HepG2 (cell line): ENCODE data around the gene ALKBH5. TPM values are rescaled to one million over a fixed set of nuclear protein-coding genes. Genes with fewer than 3 reads are reported as not detected.

Source experiments
- CBX2 ChIP-seq, 2 experiments: fragments of 200-600 bp in 1 of 2; sonication (generic); formaldehyde crosslinking in 1 of 2; IDR thresholded peaks; 2 replicates each; pipeline versions ENCODE4 v1.7.0 to v1.8.1; 2018 to 2022; ENCODE audit warnings: low read depth in 2 of 2, low read length in 1 of 2, mild to moderate bottlenecking in 1 of 2, missing genetic modification reagents in 1 of 2
- DNMT1 ChIP-seq: sonication (generic); formaldehyde crosslinking; IDR thresholded peaks from 2 replicates; pipeline ENCODE4 v1.5.1; 2020; ENCODE audit warnings: mild to moderate bottlenecking, missing genetic modification reagents
- IRF2 ChIP-seq: IDR thresholded peaks from 2 replicates; pipeline ENCODE4 v1.6.1; 2018; ENCODE audit warnings: missing genetic modification reagents, missing compliant biosample characterization
- RBM39 ChIP-seq: fragments of 200-400 bp; formaldehyde crosslinking; IDR thresholded peaks from one replicate; pipeline ENCODE4 v1.6.1; 2018; ENCODE audit warnings: antibody characterized with exemption, mild to moderate bottlenecking, low read depth, low read length; ENCODE audit not compliant: poor library complexity, severe bottlenecking
- RXRA ChIP-seq: sonication (generic); formaldehyde crosslinking; IDR thresholded peaks from 2 replicates; pipeline ENCODE4 v1.5.1; 2020; ENCODE audit warnings: missing genetic modification reagents
- SAFB2 ChIP-seq: sonication (generic); formaldehyde crosslinking; IDR thresholded peaks from 2 replicates; pipeline ENCODE4 v1.5.1; 2020; ENCODE audit warnings: missing genetic modification reagents, low read depth, mild to moderate bottlenecking, borderline replicate concordance
- SMAD1 ChIP-seq: sonication (generic); formaldehyde crosslinking; IDR thresholded peaks from 2 replicates; pipeline ENCODE4 v1.4.0; 2020; ENCODE audit warnings: missing genetic modification reagents, low read depth, mild to moderate bottlenecking, borderline replicate concordance
- TERF1 ChIP-seq: sonication (generic); formaldehyde crosslinking; IDR thresholded peaks from 2 replicates; pipeline ENCODE4 v1.8.0; 2022; ENCODE audit warnings: mild to moderate bottlenecking, missing genetic modification reagents, moderate library complexity
- TMF1 ChIP-seq: sonication (generic); formaldehyde crosslinking; IDR thresholded peaks from 2 replicates; pipeline ENCODE4 v1.8.1; 2022; ENCODE audit warnings: low read depth, missing genetic modification reagents
- ZBTB38 ChIP-seq: sonication (generic); formaldehyde crosslinking; IDR thresholded peaks from 2 replicates; pipeline ENCODE4 v1.5.1; 2020; ENCODE audit warnings: mild to moderate bottlenecking, missing genetic modification reagents
- ZFY ChIP-seq: sonication (generic); formaldehyde crosslinking; IDR thresholded peaks from 2 replicates; pipeline ENCODE4 v1.4.0; 2020; ENCODE audit warnings: missing genetic modification reagents
- ZNF20 ChIP-seq: sonication (generic); formaldehyde crosslinking; IDR thresholded peaks from 2 replicates; pipeline ENCODE4 v1.4.0; 2020; ENCODE audit warnings: mild to moderate bottlenecking, moderate library complexity, missing genetic modification reagents
- ZNF296 ChIP-seq: sonication (generic); formaldehyde crosslinking; conservative IDR thresholded peaks from 2 replicates; pipeline ENCODE4 v1.5.0; 2020; ENCODE audit warnings: mild to moderate bottlenecking, missing genetic modification reagents
- ZNF362 ChIP-seq: sonication (generic); formaldehyde crosslinking; IDR thresholded peaks from 2 replicates; pipeline ENCODE4 v1.4.0; 2020; ENCODE audit warnings: missing genetic modification reagents, mild to moderate bottlenecking, borderline replicate concordance
- ZNF383 ChIP-seq: sonication (generic); formaldehyde crosslinking; IDR thresholded peaks from 2 replicates; pipeline ENCODE4 v1.4.0; 2020; ENCODE audit warnings: missing genetic modification reagents, mild to moderate bottlenecking, borderline replicate concordance
- ZNF543 ChIP-seq: sonication (generic); formaldehyde crosslinking; IDR thresholded peaks from 2 replicates; pipeline ENCODE4 v1.4.0; 2020; ENCODE audit warnings: mild to moderate bottlenecking, missing genetic modification reagents
- ZNF546 ChIP-seq: sonication (generic); formaldehyde crosslinking; conservative IDR thresholded peaks from 2 replicates; pipeline ENCODE4 v1.8.1; 2023; ENCODE audit warnings: mild to moderate bottlenecking, missing genetic modification reagents
- ZNF709 ChIP-seq: sonication (generic); formaldehyde crosslinking; IDR thresholded peaks from 2 replicates; pipeline ENCODE4 v1.5.0; 2020; ENCODE audit warnings: mild to moderate bottlenecking, missing genetic modification reagents
- ZNF772 ChIP-seq: sonication (generic); formaldehyde crosslinking; IDR thresholded peaks from 2 replicates; pipeline ENCODE4 v1.5.0; 2020; ENCODE audit warnings: mild to moderate bottlenecking, missing genetic modification reagents
- ZNF792 ChIP-seq: IDR thresholded peaks from 2 replicates; pipeline ENCODE4 v1.6.1; 2016
- polyA plus RNA-seq, 8 experiments: library from polyadenylated mRNA; depleted of rRNA in 3 of 8; stranded (reverse) in 7 of 8; unstranded in 1 of 8; fragments of >200 nt; fragmentation: Illumina TruSeq in 4 of 8; extraction: Trizol in 4 of 8; gene quantifications; 2 replicates each; pipeline versions ENCODE4 v1.2.1 to v1.2.3, GENCODE V29; 2011 to 2016; ENCODE audit warnings: low read depth in 4 of 8, missing spikeins in 1 of 8, mixed read lengths in 1 of 8; ENCODE audit not compliant: insufficient read depth in 1 of 8
- total RNA-seq, 5 experiments: library from RNA; depleted of rRNA; stranded (reverse); fragments of >200 nt; fragmentation: Illumina TruSeq; extraction: Trizol; gene quantifications; 2 replicates each; pipeline ENCODE4 v1.2.3, GENCODE V29; 2016; ENCODE audit warnings: low read depth in 1 of 5
- TF ChIP-seq, protein P1 (sequence below): sonication (generic); formaldehyde crosslinking; IDR thresholded peaks from 2 replicates; pipeline ENCODE4 v1.4.0; 2020; ENCODE audit warnings: mild to moderate bottlenecking, missing genetic modification reagents, borderline replicate concordance
- TF ChIP-seq, protein P2 (sequence below): IDR thresholded peaks from 2 replicates; pipeline ENCODE4 v1.6.1; 2016; ENCODE audit warnings: missing compliant biosample characterization, missing genetic modification reagents, borderline replicate concordance
- TF ChIP-seq, protein P3 (sequence below): sonication (generic); formaldehyde crosslinking; IDR thresholded peaks from 2 replicates; pipeline ENCODE4 v1.4.0; 2020; ENCODE audit warnings: missing genetic modification reagents

ALKBH5 gene
- total and polyA plus RNA-seq, 2 of the 13 experiments (the other 11 are each of a cell fraction or from before 2014, with no cell fraction given): 68.9 to 76.9 TPM

DNA sequence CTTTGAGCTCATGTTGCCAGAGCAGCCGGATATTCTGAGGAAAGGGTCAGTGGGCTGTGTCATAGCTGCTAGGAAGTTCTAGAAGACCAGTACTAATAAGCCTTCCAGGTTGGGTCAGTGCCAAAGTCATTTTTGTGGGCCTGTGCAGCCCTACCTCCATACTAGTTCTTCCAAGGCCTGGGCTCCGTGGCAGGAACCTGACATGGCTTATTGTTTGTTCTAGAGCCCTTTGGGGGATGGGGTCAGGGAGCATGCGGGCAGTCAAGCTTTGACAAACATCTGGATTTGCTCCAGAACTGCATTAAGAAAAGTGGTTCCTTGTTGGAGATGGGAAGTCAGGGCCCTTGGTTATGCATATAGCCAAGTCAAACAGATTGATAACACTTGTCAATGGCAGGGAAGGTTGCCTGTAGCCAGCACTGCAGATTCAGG, 7.6 kb downstream of the ALKBH5 start (continued):
- TF ChIP-seq, protein P1, sequence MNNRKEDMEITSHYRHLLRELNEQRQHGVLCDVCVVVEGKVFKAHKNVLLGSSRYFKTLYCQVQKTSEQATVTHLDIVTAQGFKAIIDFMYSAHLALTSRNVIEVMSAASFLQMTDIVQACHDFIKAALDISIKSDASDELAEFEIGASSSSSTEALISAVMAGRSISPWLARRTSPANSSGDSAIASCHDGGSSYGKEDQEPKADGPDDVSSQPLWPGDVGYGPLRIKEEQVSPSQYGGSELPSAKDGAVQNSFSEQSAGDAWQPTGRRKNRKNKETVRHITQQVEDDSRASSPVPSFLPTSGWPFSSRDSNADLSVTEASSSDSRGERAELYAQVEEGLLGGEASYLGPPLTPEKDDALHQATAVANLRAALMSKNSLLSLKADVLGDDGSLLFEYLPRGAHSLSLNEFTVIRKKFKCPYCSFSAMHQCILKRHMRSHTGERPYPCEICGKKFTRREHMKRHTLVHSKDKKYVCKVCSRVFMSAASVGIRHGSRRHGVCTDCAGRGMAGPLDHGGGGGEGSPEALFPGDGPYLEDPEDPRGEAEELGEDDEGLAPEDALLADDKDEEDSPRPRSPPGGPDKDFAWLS (CRISPR knock-in tag): no peak
- TF ChIP-seq SAFB2 (CRISPR knock-in tag) (no peak), ZNF546 (CRISPR knock-in tag) (no peak), ZFY (CRISPR knock-in tag) (no peak; the same call in 1 of the 2 replicates), ZBTB38 (no peak), ZNF296 (no peak), ZNF709 (CRISPR knock-in tag) (no peak), SMAD1 (CRISPR knock-in tag) (no peak), TERF1 (CRISPR knock-in tag) (no peak), IRF2 (CRISPR knock-in tag) (peak; percentile 53; the same call in 1 of the 2 replicates), TMF1 (CRISPR knock-in tag) (no peak), CBX2 (IDR thresholded peaks at IDR 0.05; ENCODE audit: low read depth, low read length) (no peak), CBX2 (CRISPR knock-in tag; IDR thresholded peaks at IDR 0.05; ENCODE audit: low read depth) (no peak), ZNF20 (CRISPR knock-in tag) (no peak), ZNF543 (no peak), RBM39 (no peak), RXRA (CRISPR knock-in tag) (no peak), DNMT1 (CRISPR knock-in tag) (no peak), ZNF362 (CRISPR knock-in tag) (no peak), ZNF772 (no peak), ZNF792 (CRISPR knock-in tag) (no peak), ZNF383 (CRISPR knock-in tag) (no peak)
- TF ChIP-seq, protein P2, sequence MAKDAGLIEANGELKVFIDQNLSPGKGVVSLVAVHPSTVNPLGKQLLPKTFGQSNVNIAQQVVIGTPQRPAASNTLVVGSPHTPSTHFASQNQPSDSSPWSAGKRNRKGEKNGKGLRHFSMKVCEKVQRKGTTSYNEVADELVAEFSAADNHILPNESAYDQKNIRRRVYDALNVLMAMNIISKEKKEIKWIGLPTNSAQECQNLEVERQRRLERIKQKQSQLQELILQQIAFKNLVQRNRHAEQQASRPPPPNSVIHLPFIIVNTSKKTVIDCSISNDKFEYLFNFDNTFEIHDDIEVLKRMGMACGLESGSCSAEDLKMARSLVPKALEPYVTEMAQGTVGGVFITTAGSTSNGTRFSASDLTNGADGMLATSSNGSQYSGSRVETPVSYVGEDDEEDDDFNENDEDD (CRISPR knock-in tag): no peak
- TF ChIP-seq, protein P3, sequence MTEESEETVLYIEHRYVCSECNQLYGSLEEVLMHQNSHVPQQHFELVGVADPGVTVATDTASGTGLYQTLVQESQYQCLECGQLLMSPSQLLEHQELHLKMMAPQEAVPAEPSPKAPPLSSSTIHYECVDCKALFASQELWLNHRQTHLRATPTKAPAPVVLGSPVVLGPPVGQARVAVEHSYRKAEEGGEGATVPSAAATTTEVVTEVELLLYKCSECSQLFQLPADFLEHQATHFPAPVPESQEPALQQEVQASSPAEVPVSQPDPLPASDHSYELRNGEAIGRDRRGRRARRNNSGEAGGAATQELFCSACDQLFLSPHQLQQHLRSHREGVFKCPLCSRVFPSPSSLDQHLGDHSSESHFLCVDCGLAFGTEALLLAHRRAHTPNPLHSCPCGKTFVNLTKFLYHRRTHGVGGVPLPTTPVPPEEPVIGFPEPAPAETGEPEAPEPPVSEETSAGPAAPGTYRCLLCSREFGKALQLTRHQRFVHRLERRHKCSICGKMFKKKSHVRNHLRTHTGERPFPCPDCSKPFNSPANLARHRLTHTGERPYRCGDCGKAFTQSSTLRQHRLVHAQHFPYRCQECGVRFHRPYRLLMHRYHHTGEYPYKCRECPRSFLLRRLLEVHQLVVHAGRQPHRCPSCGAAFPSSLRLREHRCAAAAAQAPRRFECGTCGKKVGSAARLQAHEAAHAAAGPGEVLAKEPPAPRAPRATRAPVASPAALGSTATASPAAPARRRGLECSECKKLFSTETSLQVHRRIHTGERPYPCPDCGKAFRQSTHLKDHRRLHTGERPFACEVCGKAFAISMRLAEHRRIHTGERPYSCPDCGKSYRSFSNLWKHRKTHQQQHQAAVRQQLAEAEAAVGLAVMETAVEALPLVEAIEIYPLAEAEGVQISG (CRISPR knock-in tag): no peak
